Measurements from ENCODE around the gene TUBGCP3.

The TUBGCP3 gene

GRCh38 chr13:112519517-112520060, 68.4 kb downstream of the TUBGCP3 start:
- TF ChIP-seq CTCF (IDR thresholded peaks at IDR 0.05; ENCODE audit: low read length, missing control alignments): no peak
- no peak for DNase-seq (ENCODE audit: low read depth)
- H3K4me3 ChIP-seq (replicated peaks; ENCODE audit: low read depth, low read length): no peak overlapping the region

- no peak for DNase-seq (ENCODE audit: low read depth)
- H3K4me3 ChIP-seq (replicated peaks; ENCODE audit: low read depth, low read length): no peak overlapping the region
- no peak for TF ChIP-seq CTCF (IDR thresholded peaks at IDR 0.05; ENCODE audit: low read length, missing control alignments)
Observed at GRCh38 chr13:112516218-112516617, 71.7 kb downstream of the TUBGCP3 start.

GRCh38 chr13:112513761-112514160, 74.2 kb downstream of the TUBGCP3 start:
- H3K4me3 ChIP-seq (replicated peaks; ENCODE audit: low read depth, low read length): no peak overlapping the region
- no peak for DNase-seq (ENCODE audit: low read depth)
- TF ChIP-seq CTCF (IDR thresholded peaks at IDR 0.05; ENCODE audit: low read length, missing control alignments): no peak

- TF ChIP-seq CTCF (IDR thresholded peaks at IDR 0.05; ENCODE audit: low read length, missing control alignments): no peak
- DNase-seq (ENCODE audit: low read depth): no peak
- H3K4me3 ChIP-seq (replicated peaks; ENCODE audit: low read depth, low read length): no peak overlapping the region
Observed at GRCh38 chr13:112510987-112511685, 76.8 kb downstream of the TUBGCP3 start.

GRCh38 chr13:112510002-112510780, 77.8 kb downstream of the TUBGCP3 start:
- TF ChIP-seq CTCF (IDR thresholded peaks at IDR 0.05; ENCODE audit: low read length, missing control alignments): peak; percentile 51
- H3K4me3 ChIP-seq (replicated peaks; ENCODE audit: low read depth, low read length): no peak overlapping the region
- peak; percentile 73 for DNase-seq (ENCODE audit: low read depth)

- H3K4me3 ChIP-seq (replicated peaks; ENCODE audit: low read depth, low read length): no peak overlapping the region
- DNase-seq (ENCODE audit: low read depth): no peak
- TF ChIP-seq CTCF (IDR thresholded peaks at IDR 0.05; ENCODE audit: low read length, missing control alignments): no peak
Observed at GRCh38 chr13:112509190-112509589, 78.8 kb downstream of the TUBGCP3 start.
